CD4-positive, alpha-beta T cell treated with Interferon alpha-2 for 1 hour (primary cell): ENCODE results near the gene IRF7.
A peak's percentile ranks its signal among the peaks of the same experiment; 100 is the strongest.

Experiments
- DNase-seq, 2 donors: peaks; one replicate each; pipeline ENCODE4 v3.0.0-alpha.2; 2020 to 2022

IRF7 gene

GRCh38 chr11:640021-640706, 24.4 kb upstream of the IRF7 start:
- DNase-seq: peak in 1 of 2 donors; percentile 30

GRCh38 chr11:639332-639955, 23.7 kb upstream of the IRF7 start:
- DNase-seq: no peak

DNA sequence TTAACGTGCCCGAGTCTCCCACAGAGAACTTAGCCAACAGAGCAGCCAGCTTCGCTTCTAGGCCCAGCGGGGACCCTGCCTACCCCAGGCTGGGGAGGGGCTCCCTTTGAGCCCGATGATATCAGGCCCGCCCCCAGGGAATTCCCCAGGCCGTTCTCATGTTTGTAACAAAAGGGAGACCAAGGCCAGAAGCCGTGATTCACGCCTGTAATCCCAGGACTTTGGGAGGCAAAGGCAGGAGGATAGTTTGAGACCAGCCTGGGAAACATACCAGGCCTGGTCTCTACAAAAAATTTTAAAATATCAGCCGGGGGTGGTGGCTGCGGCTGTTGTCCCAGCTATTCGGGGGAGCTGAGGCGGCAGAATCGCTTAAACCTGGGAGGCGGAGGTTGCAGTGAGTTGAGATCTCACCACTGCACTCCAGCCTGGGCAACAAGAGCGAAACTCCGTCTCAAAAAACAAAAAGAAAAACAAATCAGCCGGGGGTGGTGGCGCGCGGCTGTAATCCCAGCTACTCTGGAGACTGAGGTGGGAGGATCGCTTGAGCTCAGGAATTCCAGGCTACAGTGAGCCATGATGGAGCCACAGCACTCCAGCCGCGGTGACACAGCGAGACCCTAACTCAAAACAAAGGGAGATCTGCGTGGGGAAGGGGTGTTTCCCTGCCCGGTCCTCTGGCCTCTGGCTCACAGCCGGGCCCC, 23.0 kb upstream of the IRF7 start:
- no peak for DNase-seq

GRCh38 chr11:637593-638521, 22.1 kb upstream of the IRF7 start:
- no peak for DNase-seq

DNA sequence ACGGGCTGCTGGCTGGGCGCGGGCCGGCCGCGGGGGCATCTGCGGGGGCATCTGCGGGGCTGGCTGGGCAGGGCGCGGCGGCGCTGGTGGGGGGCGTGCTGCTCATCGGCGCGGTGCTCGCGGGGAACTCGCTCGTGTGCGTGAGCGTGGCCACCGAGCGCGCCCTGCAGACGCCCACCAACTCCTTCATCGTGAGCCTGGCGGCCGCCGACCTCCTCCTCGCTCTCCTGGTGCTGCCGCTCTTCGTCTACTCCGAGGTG, 21.5 kb upstream of the IRF7 start:
- DNase-seq: no peak

GRCh38 chr11:636511-637332, 21.0 kb upstream of the IRF7 start, which contains the start of gene DRD4:
Gene DRD4 (plus strand): TSS chr11:637269. CDS start chr11:637305, 36 bp downstream.
- DNase-seq: no peak

GRCh38 chr11:635945-636510, 20.3 kb upstream of the IRF7 start:
- no peak for DNase-seq

- DNase-seq: no peak
Measured at GRCh38 chr11:630871-631270, 15.1 kb upstream of the IRF7 start.

- DNase-seq: peak; percentile 33 to 59
Measured at GRCh38 chr11:629237-629583, 13.5 kb upstream of the IRF7 start.

DNA sequence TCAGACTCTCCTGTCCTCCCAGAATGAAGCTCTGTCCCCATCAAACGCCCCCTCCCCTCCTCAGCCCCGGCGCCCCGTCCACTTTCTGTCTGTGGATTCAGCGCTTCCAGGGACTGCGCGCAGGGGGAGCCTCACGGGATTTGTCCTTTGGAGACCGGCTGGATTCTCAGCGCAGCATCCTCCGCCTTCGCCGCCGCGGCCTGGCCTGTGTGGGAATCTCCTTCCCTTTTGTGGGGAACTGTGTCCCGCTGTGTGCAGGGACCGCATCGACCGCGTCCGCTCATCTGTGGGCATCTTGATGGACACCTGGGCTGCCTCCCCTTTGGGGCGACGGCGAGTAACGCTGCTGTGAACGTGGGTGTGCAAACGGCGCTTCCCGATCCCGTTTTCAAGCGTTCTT, 12.3 kb upstream of the IRF7 start:
- DNase-seq: no peak

DNA sequence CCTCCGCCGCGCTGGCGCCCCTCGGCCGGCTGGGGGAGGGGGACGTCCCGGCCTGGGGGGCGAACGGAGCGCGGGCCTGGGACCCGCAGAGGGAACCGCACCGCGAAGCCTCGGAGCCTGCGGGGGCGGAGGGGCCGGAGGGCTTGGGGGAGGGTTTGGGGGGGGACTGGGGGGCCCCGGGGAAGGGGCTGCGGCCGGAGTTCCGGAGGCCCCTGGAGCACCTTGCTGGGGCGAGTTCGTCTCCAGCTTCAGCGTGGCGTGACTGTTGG, 11.5 kb upstream of the IRF7 start:
- no peak for DNase-seq

DNA sequence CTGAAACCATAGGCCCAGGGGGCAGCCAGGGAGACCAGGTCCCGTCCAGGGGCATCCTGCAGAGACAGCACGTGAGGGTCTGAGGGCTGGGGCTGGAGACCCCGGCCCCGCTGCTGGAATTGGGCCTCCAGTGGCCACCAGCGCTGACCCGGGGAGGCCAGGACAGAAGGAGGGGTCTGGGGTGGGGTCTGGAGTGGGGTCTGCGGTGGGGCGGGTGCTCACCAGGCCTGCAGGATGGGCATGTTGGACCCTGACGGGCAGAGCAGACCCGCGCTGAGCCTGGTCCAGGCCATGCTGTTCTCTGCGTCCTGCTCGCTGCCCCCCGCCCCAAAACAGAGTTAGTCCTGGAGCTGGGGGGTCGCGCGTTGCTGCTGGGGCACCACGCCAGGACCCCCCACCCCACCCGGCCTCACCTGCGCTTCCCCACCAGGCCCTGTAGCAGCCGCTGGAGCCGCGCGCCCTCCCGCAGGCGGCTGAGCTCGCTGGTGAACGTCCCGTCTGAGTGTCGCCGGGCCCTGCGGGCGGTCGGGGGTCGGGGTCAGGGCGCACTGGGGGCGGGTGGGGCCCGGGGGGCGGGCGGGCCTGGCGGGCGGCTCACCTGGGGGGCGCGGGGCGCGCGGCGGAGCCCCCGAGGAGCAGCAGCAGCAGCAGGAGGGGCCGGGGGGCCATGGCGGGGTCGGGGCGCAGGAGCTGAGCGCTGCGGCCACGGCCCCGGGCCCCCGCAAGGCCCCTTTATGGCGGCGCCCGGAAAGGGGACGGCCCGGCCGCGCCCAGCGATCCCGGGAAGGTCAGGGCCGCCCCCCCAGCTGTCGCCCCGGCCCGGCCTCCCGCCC, 10.9 kb upstream of the IRF7 start, which contains the start of gene SCT:
Gene SCT (minus strand): TSS at position 707 of the 833 bp plus-strand sequence. CDS start 38 bp downstream, at position 669.
- no peak for DNase-seq

- no peak for DNase-seq
Measured at GRCh38 chr11:625636-626268, 10.0 kb upstream of the IRF7 start.

GRCh38 chr11:624705-625635, 9.2 kb upstream of the IRF7 start, which contains the start of gene CDHR5:
Gene CDHR5 (minus strand): TSS chr11:624955. CDS start chr11:624902, 53 bp downstream.
- DNase-seq: no peak

GRCh38 chr11:623999-624704, 8.4 kb upstream of the IRF7 start:
- no peak for DNase-seq

DNA sequence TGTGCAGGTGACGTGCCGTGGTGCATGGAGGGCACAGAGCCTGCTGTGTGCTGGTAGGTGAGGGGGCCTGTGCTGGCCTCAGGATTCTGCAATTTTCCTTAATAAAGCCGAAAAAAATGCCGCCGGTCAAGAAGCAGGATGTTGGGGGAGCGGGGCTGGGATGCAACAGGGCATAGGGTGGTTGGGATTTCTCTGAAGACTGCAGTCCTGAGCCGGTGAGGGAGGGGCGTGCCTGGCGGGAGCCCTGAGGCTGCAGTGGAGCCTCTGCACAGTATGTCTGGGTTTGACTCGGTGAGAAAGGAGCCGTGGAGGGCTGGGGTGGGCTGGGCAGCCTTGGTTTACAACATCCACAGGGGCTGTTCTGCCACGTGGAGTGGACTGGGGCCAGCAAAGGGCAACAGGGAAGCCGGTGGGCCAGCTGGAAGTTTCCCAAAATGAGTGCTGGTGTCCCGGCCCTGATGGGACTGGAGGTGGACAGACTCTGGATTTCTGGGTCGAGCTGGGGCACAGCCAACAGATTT, 7.7 kb upstream of the IRF7 start:
- no peak for DNase-seq

DNA sequence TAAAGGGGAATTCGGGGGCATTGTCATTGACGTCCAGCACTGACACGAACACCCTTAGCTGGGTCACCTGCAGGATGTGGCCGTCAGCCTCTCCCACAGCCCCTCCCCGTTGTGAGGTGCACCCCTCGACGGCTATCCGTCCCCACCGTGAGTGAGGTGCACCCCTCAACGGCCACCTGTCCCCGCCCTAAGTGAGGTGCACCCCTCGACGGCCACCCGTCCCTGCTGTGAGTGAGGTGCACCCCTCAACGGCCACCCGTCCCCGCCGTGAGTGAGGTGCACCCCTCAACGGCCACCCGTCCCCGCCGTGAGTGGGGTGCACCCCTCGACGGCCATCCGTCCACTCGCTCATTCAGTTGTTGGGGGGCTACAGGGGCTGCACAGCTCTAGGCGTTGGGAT, 6.1 kb upstream of the IRF7 start:
- DNase-seq: no peak
